ENCODE measurements around the gene DLG2. TPM values are rescaled to one million over a fixed set of nuclear protein-coding genes. Genes with fewer than 3 reads are reported as not detected.

DLG2 gene
- total and polyA plus RNA-seq, 3 experiments from 2014 or later, result 0.81 to 1.5 (median 1.3) TPM

- no peaks in the 10 kb centered on the region for H3K27me3 Mint-ChIP-seq
- H3K27ac Mint-ChIP-seq, result no peak overlapping the region
- no peaks in the 10 kb centered on the region for H3K4me1 Mint-ChIP-seq
- Histone ChIP-seq H3K36me3 (ENCODE audit: insufficient read depth, low read length) (no peaks in the 10 kb centered on the region), H3K9me3 (ENCODE audit: low read length) (no peaks in the 10 kb centered on the region), H3K4me1 (ENCODE audit: insufficient read depth, low read length) (no peaks in the 10 kb centered on the region), H3K4me3 (ENCODE audit: low read length) (no peak overlapping the region), H3K27ac (ENCODE audit: low read depth, low read length) (no peak overlapping the region), H3K27me3 (ENCODE audit: insufficient read depth, low read length, poor library complexity, severe bottlenecking) (no peaks in the 10 kb centered on the region)
- no peaks in the 10 kb centered on the region for H3K36me3 Mint-ChIP-seq
- DNase-seq, result no peak
- H3K9me3 Mint-ChIP-seq, result peaks cover 6 to 45% (median 9%) of the 10 kb centered on the region in 5 donors
- ChIA-PET POLR2A (no interaction called here), CTCF (no interaction called here)
- no peak overlapping the region for H3K4me3 Mint-ChIP-seq
Observed at GRCh38 chr11:84905411-84905810, 721.7 kb downstream of the DLG2 start.

- no peak overlapping the region for H3K4me3 Mint-ChIP-seq
- H3K27me3 Mint-ChIP-seq, result no peaks in the 10 kb centered on the region
- Histone ChIP-seq H3K9me3 (ENCODE audit: low read length) (no peaks in the 10 kb centered on the region), H3K36me3 (ENCODE audit: insufficient read depth, low read length) (no peaks in the 10 kb centered on the region), H3K4me1 (ENCODE audit: insufficient read depth, low read length) (no peaks in the 10 kb centered on the region), H3K27me3 (ENCODE audit: insufficient read depth, low read length, poor library complexity, severe bottlenecking) (no peaks in the 10 kb centered on the region), H3K4me3 (ENCODE audit: low read length) (no peak overlapping the region), H3K27ac (ENCODE audit: low read depth, low read length) (no peak overlapping the region)
- peaks cover 2 to 41% (median 10%) of the 10 kb centered on the region in 5 donors for H3K9me3 Mint-ChIP-seq
- DNase-seq, result no peak
- H3K4me1 Mint-ChIP-seq, result no peaks in the 10 kb centered on the region
- no peak overlapping the region for H3K27ac Mint-ChIP-seq
- ChIA-PET POLR2A (no interaction called here), CTCF (no interaction called here)
- H3K36me3 Mint-ChIP-seq, result no peaks in the 10 kb centered on the region
Observed at GRCh38 chr11:84902445-84902844, 724.7 kb downstream of the DLG2 start.

- no peak overlapping the region for H3K4me3 Mint-ChIP-seq
- Histone ChIP-seq H3K27me3 (ENCODE audit: insufficient read depth, low read length, poor library complexity, severe bottlenecking) (no peaks in the 10 kb centered on the region), H3K4me1 (ENCODE audit: insufficient read depth, low read length) (no peaks in the 10 kb centered on the region), H3K9me3 (ENCODE audit: low read length) (no peaks in the 10 kb centered on the region), H3K36me3 (ENCODE audit: insufficient read depth, low read length) (no peaks in the 10 kb centered on the region), H3K4me3 (ENCODE audit: low read length) (no peak overlapping the region), H3K27ac (ENCODE audit: low read depth, low read length) (no peak overlapping the region)
- no peak for DNase-seq
- H3K27me3 Mint-ChIP-seq, result no peaks in the 10 kb centered on the region
- no peak overlapping the region for H3K27ac Mint-ChIP-seq
- ChIA-PET CTCF (no interaction called here), POLR2A (no interaction called here)
- peaks cover 2 to 37% (median 10%) of the 10 kb centered on the region in 5 donors for H3K9me3 Mint-ChIP-seq
- no peaks in the 10 kb centered on the region for H3K36me3 Mint-ChIP-seq
- no peaks in the 10 kb centered on the region for H3K4me1 Mint-ChIP-seq
Observed at GRCh38 chr11:84901991-84902390, 725.2 kb downstream of the DLG2 start.

GRCh38 chr11:84899740-84900139 is 727.4 kb downstream of the DLG2 start:
- H3K4me1 Mint-ChIP-seq, result no peaks in the 10 kb centered on the region

GRCh38 chr11:84899134-84899533 is 728.0 kb downstream of the DLG2 start:
- Mint-ChIP-seq H3K27ac (no peak overlapping the region), H3K36me3 (no peaks in the 10 kb centered on the region), H3K27me3 (no peaks in the 10 kb centered on the region), H3K9me3 (peaks cover 2 to 31% (median 10%) of the 10 kb centered on the region in 5 donors), H3K4me1 (no peaks in the 10 kb centered on the region), H3K4me3 (no peak overlapping the region)
- Histone ChIP-seq H3K27ac (ENCODE audit: low read depth, low read length) (no peak overlapping the region), H3K27me3 (ENCODE audit: insufficient read depth, low read length, poor library complexity, severe bottlenecking) (no peaks in the 10 kb centered on the region), H3K36me3 (ENCODE audit: insufficient read depth, low read length) (no peaks in the 10 kb centered on the region), H3K4me1 (ENCODE audit: insufficient read depth, low read length) (no peaks in the 10 kb centered on the region), H3K4me3 (ENCODE audit: low read length) (no peak overlapping the region), H3K9me3 (ENCODE audit: low read length) (no peaks in the 10 kb centered on the region)
- no peak for DNase-seq
- ChIA-PET POLR2A (no interaction called here), CTCF (no interaction called here)

More at GRCh38 chr11:84899740-84900139, 727.4 kb downstream of the DLG2 start:
- ChIA-PET POLR2A (no interaction called here), CTCF (no interaction called here)
- H3K36me3 ChIP-seq (ENCODE audit: insufficient read depth, low read length), result no peaks in the 10 kb centered on the region
- H3K9me3 Mint-ChIP-seq, result peaks cover 2 to 31% (median 10%) of the 10 kb centered on the region in 5 donors
- no peak for DNase-seq
- H3K9me3 ChIP-seq (ENCODE audit: low read length), result no peaks in the 10 kb centered on the region
- H3K4me3 Mint-ChIP-seq, result no peak overlapping the region
- no peaks in the 10 kb centered on the region for H3K27me3 Mint-ChIP-seq
- no peaks in the 10 kb centered on the region for H3K4me1 ChIP-seq (ENCODE audit: insufficient read depth, low read length)
- H3K4me3 ChIP-seq (ENCODE audit: low read length), result no peak overlapping the region
- no peaks in the 10 kb centered on the region for H3K27me3 ChIP-seq (ENCODE audit: insufficient read depth, low read length, poor library complexity, severe bottlenecking)
- no peak overlapping the region for H3K27ac ChIP-seq (ENCODE audit: low read depth, low read length)
- H3K27ac Mint-ChIP-seq, result no peak overlapping the region
- H3K36me3 Mint-ChIP-seq, result no peaks in the 10 kb centered on the region

GRCh38 chr11:84894666-84895065 is 732.5 kb downstream of the DLG2 start:
- CTCF ChIA-PET, result no interaction called here
- no peaks in the 10 kb centered on the region for H3K36me3 ChIP-seq (ENCODE audit: insufficient read depth, low read length)
- H3K4me3 ChIP-seq (ENCODE audit: low read length), result no peak overlapping the region
- H3K9me3 Mint-ChIP-seq, result peaks cover 7 to 27% (median 15%) of the 10 kb centered on the region in 5 donors
- POLR2A ChIA-PET, result no interaction called here
- no peaks in the 10 kb centered on the region for H3K9me3 ChIP-seq (ENCODE audit: low read length)
- H3K27me3 Mint-ChIP-seq, result no peaks in the 10 kb centered on the region
- DNase-seq, result no peak
- H3K27me3 ChIP-seq (ENCODE audit: insufficient read depth, low read length, poor library complexity, severe bottlenecking), result no peaks in the 10 kb centered on the region
- no peak overlapping the region for H3K27ac Mint-ChIP-seq
- no peaks in the 10 kb centered on the region for H3K36me3 Mint-ChIP-seq
- H3K27ac ChIP-seq (ENCODE audit: low read depth, low read length), result no peak overlapping the region
- no peak overlapping the region for H3K4me3 Mint-ChIP-seq
- H3K4me1 Mint-ChIP-seq, result no peaks in the 10 kb centered on the region
- H3K4me1 ChIP-seq (ENCODE audit: insufficient read depth, low read length), result no peaks in the 10 kb centered on the region

- no peak overlapping the region for H3K4me3 Mint-ChIP-seq
- no peaks in the 10 kb centered on the region for H3K4me1 ChIP-seq (ENCODE audit: insufficient read depth, low read length)
- DNase-seq, result no peak
- H3K36me3 ChIP-seq (ENCODE audit: insufficient read depth, low read length), result no peaks in the 10 kb centered on the region
- peaks cover 6 to 35% (median 15%) of the 10 kb centered on the region in 5 donors for H3K9me3 Mint-ChIP-seq
- H3K27ac Mint-ChIP-seq, result no peak overlapping the region
- no peaks in the 10 kb centered on the region for H3K4me1 Mint-ChIP-seq
- H3K4me3 ChIP-seq (ENCODE audit: low read length), result no peak overlapping the region
- no peaks in the 10 kb centered on the region for H3K27me3 ChIP-seq (ENCODE audit: insufficient read depth, low read length, poor library complexity, severe bottlenecking)
- CTCF ChIA-PET, result no interaction called here
- H3K27me3 Mint-ChIP-seq, result no peaks in the 10 kb centered on the region
- POLR2A ChIA-PET, result no interaction called here
- H3K9me3 ChIP-seq (ENCODE audit: low read length), result peaks cover 4% of the 10 kb centered on the region
- H3K27ac ChIP-seq (ENCODE audit: low read depth, low read length), result no peak overlapping the region
- H3K36me3 Mint-ChIP-seq, result no peaks in the 10 kb centered on the region
Observed at GRCh38 chr11:84890676-84891075, 736.5 kb downstream of the DLG2 start.

- Mint-ChIP-seq H3K4me1 (no peaks in the 10 kb centered on the region), H3K36me3 (no peaks in the 10 kb centered on the region), H3K27me3 (no peaks in the 10 kb centered on the region), H3K4me3 (no peak overlapping the region), H3K27ac (no peak overlapping the region), H3K9me3 (peaks cover 4 to 38% (median 19%) of the 10 kb centered on the region in 5 donors)
- no peak for DNase-seq
- H3K27ac ChIP-seq (ENCODE audit: low read depth, low read length), result no peak overlapping the region
- no peaks in the 10 kb centered on the region for H3K36me3 ChIP-seq (ENCODE audit: insufficient read depth, low read length)
- H3K4me1 ChIP-seq (ENCODE audit: insufficient read depth, low read length), result no peaks in the 10 kb centered on the region
- peaks cover 4% of the 10 kb centered on the region for H3K9me3 ChIP-seq (ENCODE audit: low read length)
- no peak overlapping the region for H3K4me3 ChIP-seq (ENCODE audit: low read length)
- ChIA-PET POLR2A (no interaction called here), CTCF (no interaction called here)
- H3K27me3 ChIP-seq (ENCODE audit: insufficient read depth, low read length, poor library complexity, severe bottlenecking), result no peaks in the 10 kb centered on the region
Observed at GRCh38 chr11:84889556-84889955, 737.6 kb downstream of the DLG2 start.
